ENCODE results near the gene CDKAL1.

GRCh38 chr6:21061892-21062291 lies 527.6 kb downstream of the CDKAL1 start:
- no peak for TF ChIP-seq CTCF (IDR thresholded peaks at IDR 0.05; ENCODE audit: poor library complexity)
- no peak for TF ChIP-seq EZH2phosphoT487 (IDR thresholded peaks at IDR 0.05; ENCODE audit: low read depth, severe bottlenecking, unreplicated experiment)

All from hepatocyte (in vitro differentiated cells).